Right renal pelvis (tissue), 4 donors: ENCODE data around the gene SREBF2. TPM values are rescaled to one million over a fixed set of nuclear protein-coding genes. Genes with fewer than 3 reads are reported as not detected.

Source experiments
- DNase-seq, 4 donors: peaks; one replicate each; pipeline ENCODE4 v3.0.0-alpha.2; 2013; ENCODE audit warnings: low read depth in 4 of 4, low spot score in 3 of 4, missing footprints in 1 of 4
- polyA plus RNA-seq, 4 donors: library from polyadenylated mRNA; unstranded; fragments of 120-200 nt; gene quantifications; one replicate each; pipeline ENCODE4 v1.2.1, GENCODE V29; 2013; ENCODE audit not compliant: insufficient read length in 4 of 4

The SREBF2 gene
- polyA plus RNA-seq, 4 donors: 94.0 to 104 (median 101) TPM

GRCh38 chr22:41875531-41876270 is 42.8 kb downstream of the SREBF2 start:
- no peak for DNase-seq

DNA sequence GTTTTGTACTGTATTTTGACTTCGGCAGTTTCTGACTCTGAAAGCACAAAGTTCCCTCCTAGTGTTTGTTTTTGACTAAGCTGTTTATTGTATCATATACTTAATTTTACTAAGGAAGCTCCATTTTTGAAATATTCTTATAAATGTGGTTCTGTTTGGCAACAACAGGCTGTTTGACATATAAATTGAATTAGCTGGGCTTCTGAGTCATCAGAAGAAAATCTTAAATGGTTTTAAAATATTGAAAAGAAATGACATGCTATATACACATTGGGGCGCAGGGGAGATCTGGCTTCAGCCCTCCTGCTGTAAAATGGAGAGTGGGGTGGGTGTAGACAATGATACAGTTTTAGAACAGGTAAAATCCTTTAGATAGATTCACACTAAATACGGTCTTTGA is 43.4 kb downstream of the SREBF2 start:
- no peak for DNase-seq

DNA sequence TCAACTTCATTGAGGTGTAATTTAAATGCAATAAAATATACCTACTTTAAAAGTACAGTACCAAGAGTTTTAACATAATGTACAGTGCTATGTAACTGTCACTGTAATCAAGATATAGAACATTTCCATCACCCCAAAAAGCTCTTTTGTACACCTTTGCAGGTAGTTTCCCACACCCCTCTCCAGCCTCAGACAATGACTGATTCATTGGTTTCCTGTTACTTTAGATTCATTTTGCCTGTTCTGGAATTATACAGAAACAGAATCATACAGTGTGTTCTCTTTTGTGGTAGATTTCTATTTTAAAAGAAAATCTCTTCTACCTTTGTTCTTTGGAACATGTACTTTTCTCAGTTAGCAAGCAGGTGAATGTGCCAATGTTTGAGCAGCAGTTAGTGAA is 43.8 kb downstream of the SREBF2 start:
- no peak for DNase-seq

GRCh38 chr22:41880653-41881052 is 47.7 kb downstream of the SREBF2 start:
- DNase-seq: no peak

- no peak for DNase-seq
Observed at GRCh38 chr22:41883400-41883799, 50.5 kb downstream of the SREBF2 start.

GRCh38 chr22:41885116-41885515 is 52.2 kb downstream of the SREBF2 start:
- no peak for DNase-seq

DNA sequence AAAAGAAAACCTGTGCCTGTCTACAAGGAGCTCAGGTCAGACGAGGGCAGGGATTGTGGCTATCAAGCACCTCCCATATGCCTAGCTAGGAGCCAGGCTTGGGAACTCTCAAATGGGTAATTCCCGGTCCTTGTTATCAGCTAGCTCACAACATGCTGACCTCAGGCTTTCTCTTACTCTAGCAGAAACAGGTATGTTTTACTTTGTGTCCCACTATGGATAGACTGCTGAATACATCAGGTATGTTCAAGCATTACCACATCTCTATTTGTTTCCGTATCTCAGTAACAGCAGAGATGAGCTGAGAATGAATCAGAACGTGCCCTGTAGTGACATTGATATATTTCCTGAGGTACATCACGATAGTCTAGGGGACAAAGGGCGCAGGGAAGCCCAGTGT is 52.6 kb downstream of the SREBF2 start:
- DNase-seq: no peak

GRCh38 chr22:41888627-41889200 is 55.8 kb downstream of the SREBF2 start:
- DNase-seq: no peak

- no peak for DNase-seq
Observed at GRCh38 chr22:41891407-41891806, 58.5 kb downstream of the SREBF2 start.

DNA sequence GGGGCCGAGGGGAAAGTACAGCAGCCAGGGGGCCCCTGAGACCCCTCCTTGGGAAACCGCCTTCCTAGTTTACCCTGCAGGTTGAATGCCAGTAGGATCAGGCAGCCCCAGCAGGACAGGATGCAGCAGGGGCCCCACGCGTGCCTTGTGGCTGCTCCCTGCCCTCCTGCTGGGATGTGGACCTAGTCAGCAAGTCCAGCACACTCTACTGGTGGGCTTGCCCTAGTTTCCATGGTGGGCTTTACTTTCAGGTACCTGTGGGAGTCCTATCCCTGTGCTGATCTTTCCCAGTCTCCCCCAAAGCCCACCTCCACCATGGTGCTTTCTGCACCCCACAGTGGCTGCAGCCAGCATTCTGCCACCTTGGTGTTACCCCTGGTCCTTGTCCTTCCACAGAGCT is 59.8 kb downstream of the SREBF2 start:
- DNase-seq: no peak

- no peak for DNase-seq
Observed at GRCh38 chr22:41893591-41894375, 60.9 kb downstream of the SREBF2 start.

DNA sequence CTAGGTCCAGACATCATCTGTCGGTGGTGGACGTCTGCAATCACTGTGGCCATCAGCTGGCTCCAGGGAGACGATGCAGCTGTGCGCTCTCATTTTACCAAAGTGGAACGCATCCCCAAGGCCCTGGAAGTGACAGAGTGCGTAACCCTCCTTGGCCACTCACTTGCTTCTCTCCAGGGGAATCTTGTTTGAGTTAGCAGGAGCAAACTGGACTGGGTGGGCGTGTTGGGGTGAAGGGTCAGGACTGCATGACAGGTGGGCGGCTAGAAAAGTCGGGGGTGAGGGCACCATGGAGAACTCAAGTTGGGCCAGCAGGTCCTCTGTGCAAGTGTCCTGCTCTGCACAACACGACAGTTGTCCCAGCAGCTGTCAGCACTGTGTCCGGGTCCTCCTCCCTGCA is 65.7 kb downstream of the SREBF2 start:
- DNase-seq: no peak

DNA sequence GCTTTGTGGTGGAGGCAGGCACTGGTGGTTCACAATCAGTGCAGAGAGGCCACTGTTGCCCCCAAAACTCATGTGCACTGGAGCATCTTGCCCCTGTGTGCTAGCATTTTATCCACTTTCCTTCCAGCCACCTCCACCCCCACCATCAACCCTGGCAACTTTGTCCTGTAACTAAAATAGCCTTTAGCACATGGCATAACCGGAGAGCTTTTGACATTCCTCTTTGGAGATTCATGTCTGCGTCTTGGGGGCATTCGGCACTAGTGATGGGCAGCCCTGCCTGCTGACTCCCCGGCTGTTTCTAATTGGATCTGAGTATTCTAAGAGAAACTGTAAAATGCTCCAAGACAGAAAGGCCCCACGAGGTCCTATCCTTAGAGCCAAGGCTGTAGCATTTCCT is 66.2 kb downstream of the SREBF2 start:
- DNase-seq: no peak

DNA sequence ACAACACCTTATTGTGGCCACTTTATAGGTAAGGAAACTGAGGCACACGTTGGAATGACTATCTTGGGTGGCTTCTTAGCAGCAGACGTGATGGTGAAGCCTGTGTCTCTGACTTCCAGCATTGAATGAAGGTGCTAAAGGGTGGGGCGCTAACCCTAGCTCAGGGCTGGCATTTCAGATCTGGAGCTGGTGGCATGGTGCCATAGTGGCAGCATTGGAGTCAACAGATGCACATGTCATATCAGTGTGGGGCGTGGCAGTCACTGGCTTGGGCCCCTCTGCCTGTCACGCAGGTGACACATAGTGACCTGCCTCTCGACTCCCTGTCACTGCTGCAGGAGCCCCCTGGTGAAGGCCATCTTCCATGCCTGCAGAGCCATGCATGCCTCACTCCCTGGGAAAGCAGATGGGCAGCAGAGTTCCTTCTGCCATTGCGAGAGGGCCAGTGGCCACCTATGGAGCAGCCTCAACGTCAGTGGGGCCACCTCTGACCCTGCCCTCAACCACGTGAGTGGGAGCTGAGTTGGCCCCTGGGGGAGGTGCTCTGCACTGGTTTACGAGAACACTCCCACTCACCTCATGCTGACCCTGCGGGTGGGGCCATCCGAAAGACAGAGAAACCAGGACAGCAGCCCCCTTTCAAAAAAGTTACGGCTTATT is 67.2 kb downstream of the SREBF2 start:
- no peak for DNase-seq

DNA sequence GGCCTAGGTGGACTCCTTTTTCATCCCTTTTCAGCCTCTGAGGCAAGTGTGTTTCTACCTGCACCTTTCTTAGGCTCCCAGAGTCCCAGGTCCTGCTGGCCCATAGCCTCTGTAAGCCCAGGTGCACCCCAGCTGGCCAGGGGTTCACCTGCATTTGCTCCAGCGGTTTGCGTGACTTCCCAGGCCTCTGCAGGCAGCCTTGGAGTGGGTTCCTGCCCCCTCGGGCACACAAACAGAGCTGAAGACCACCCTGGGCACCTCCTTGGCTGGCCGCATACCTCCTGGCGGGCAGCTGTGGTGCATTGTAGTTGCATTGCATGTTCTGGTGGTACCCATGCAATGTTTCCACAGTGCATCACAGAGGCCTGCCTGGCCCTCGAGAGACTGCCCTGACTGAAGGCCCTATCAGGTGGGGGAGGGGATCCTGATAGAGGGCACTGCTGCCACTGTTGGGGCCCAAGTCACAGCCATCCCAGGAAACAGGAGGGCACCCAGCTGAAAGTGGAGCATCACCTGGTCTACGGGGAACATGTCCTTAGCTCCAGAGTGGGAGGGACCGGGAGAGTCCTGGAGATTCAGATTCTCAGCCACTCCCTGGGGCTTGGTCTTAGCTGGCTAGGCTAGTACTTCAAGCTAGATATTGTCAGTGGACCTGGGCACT is 67.9 kb downstream of the SREBF2 start:
- DNase-seq: no peak

- no peak for DNase-seq
Observed at GRCh38 chr22:41902016-41902415, 69.1 kb downstream of the SREBF2 start.

DNA sequence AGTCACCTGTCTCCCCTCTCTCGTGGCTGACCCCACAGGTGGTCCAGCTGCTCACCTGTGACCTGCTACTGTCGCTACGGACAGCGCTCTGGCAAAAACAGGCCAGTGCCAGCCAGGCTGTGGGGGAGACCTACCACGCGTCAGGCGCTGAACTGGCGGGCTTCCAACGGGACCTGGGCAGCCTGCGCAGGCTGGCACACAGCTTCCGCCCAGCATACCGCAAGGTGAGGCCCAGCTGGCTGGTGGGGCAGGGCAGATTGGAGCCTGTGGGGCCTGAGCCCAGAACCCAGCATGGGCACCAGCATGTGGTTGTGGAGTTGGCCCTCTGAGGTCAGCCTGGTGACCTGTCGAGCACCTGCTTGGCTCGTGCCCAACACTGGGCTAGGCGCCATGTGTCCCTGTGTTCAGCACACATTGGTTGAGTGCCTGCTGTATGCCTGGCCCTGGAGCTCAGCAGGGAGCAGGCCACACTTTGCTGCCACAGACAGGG is 70.1 kb downstream of the SREBF2 start:
- no peak for DNase-seq

DNA sequence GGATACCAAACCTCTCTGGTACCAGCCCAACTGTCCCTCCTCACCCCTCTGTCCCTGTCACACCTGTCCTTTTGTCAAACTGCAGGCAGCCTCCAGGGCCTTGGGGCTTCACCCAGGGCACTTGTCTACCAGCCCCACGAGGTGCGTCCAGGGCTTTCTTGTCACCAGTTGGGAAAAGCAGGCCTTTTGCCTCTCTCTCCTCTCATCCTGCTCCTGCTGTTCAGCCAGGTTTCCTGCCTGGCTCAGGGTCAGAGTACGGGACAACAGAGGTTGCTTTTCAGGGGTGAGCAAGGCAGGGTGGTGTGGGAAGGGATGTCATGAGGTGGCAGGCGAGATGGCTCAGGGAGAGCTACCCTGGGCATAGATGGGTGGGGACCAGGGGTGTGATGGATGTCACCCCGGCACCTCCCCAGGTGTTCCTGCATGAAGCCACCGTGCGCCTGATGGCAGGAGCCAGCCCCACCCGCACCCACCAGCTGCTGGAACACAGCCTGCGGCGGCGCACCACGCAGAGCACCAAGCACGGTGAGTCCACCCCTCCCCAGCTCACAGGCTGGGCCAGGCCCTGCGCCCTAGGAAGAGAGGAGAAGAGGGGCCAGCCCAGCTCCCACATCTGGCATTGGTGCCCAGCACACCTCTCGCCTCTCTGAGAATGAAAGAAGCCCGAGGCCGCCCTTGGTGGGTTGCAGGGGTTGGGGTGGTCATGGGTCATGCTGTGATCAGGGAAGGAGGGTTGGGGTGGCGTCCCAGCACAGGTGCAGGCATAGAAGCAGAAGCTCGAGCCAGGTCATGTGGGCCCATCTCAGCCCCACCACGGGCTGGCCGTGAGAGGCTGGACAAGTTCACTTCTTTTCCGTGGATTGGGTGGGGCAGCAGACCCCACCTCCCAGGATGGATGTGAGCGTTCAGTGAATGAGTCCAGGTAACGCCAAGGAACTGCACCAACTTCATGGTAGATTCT is 71.8 kb downstream of the SREBF2 start:
- DNase-seq: no peak

DNA sequence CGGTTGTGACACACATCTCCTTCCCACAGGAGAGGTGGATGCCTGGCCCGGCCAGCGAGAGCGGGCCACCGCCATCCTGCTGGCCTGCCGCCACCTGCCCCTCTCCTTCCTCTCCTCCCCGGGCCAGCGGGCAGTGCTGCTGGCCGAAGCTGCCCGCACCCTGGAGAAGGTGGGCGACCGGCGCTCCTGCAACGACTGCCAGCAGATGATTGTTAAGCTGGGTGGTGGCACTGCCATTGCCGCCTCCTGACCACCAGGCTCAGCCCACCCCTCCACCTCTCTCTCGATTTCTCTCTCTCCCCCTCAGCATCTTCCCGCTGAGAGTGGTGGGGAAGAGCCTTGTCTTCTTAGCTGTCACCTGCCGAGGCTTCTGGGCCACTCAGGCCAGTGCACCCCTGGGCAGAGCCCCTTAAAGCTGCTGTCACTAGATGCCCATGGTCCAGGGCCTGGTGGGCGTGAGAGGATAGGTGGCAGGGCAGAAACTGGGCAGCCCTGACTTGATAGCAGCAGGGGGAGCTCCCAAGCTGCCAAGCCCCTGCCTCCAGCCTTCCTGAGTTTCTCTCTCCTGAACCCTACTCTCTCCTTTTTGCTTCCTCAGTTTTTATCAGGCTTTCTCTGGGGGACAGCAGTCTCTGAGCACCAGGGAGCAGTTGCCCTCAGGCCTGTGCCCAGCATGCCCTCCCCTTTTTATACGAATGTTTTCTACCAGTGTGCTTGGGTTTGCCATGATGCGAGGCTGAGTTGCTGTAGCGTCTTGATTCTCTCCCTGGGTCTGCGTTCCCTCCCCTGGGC is 72.7 kb downstream of the SREBF2 start:
- DNase-seq: no peak
